ENCODE results near the gene XRCC1. TPM values are rescaled to one million over a fixed set of nuclear protein-coding genes. Genes with fewer than 3 reads are reported as not detected.

XRCC1 gene
- total RNA-seq, 2 experiments from 2014 or later = 27.2 to 35.9 TPM

DNA sequence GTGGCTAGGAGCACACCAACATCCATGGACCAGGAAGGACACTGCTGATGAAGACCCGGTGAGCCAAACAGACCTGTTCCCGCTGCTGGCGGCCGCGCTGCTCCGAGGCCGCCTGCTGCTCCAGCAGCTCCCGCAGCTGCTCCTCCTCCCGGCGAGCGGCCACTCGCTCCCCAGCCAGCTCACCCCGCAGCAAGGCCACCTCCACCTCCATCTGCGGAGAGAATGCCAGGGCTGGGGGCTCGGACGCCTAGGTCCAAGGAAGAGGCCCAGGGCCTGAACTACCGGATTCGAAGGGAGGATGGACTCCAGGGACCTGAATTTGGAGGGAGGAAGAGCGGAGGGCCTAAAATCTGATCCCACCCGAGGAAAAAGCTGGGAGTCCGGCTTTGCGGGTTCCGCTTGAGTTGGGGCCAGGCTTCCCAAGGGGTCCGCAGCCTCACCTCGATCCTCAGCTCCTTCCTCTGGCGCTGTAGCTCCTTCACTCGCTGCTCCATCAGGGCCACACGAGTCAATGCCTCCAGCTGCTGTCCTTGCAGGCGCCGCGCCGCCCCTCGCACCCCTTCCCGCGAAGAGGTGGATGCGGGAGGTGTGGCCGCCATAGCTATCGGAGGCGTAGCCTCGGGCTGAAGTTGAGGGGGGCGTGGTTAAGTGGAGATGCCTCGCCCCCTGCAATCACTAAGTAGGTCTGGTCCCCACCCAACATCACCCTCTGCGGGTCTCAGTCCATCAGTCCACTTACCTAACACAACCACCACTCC is 73.5 kb downstream of the XRCC1 start:
- Histone ChIP-seq H3K9me3 (ENCODE audit: low read length) (no peaks in the 10 kb centered on the region), H3K4me1 (ENCODE audit: insufficient read depth, low read length, poor library complexity, severe bottlenecking) (peaks cover 16% of the 10 kb centered on the region), H3K27ac (ENCODE audit: low read depth, low read length, poor library complexity, severe bottlenecking) (no peak overlapping the region), H3K79me2 (ENCODE audit: insufficient read depth, low read depth, low read length) (no peaks in the 10 kb centered on the region), H3K4me3 (ENCODE audit: low read depth, low read length, poor library complexity, severe bottlenecking) (no peak overlapping the region), H4K20me1 (ENCODE audit: insufficient read depth, low read length) (no peaks in the 10 kb centered on the region), H3K9me2 (ENCODE audit: insufficient read depth, low read length) (no peaks in the 10 kb centered on the region), H2AFZ (ENCODE audit: low read length) (no peak overlapping the region), H3K36me3 (ENCODE audit: insufficient read depth, low read length) (no peaks in the 10 kb centered on the region), H3K4me2 (ENCODE audit: low read length) (no peak overlapping the region)
- TF ChIP-seq, protein P1, sequence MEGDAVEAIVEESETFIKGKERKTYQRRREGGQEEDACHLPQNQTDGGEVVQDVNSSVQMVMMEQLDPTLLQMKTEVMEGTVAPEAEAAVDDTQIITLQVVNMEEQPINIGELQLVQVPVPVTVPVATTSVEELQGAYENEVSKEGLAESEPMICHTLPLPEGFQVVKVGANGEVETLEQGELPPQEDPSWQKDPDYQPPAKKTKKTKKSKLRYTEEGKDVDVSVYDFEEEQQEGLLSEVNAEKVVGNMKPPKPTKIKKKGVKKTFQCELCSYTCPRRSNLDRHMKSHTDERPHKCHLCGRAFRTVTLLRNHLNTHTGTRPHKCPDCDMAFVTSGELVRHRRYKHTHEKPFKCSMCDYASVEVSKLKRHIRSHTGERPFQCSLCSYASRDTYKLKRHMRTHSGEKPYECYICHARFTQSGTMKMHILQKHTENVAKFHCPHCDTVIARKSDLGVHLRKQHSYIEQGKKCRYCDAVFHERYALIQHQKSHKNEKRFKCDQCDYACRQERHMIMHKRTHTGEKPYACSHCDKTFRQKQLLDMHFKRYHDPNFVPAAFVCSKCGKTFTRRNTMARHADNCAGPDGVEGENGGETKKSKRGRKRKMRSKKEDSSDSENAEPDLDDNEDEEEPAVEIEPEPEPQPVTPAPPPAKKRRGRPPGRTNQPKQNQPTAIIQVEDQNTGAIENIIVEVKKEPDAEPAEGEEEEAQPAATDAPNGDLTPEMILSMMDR (conservative IDR thresholded peaks at IDR 0.05; ENCODE audit: low read length) = no peak
- no peak for TF ChIP-seq EZH2phosphoT487 (IDR thresholded peaks at IDR 0.05; ENCODE audit: borderline replicate concordance, low read depth, low read length)
- DNase-seq (ENCODE audit: low spot score) = no peak
- ChIA-PET POLR2A (interaction anchor here (0.5 to 0.6 kb wide), 2 partner anchors 32 to 711 kb away, joined by 3 read pairs; no protein-coding TSS in a partner anchor), CTCF (ENCODE audit: unreplicated experiment) (interaction anchor here (0.9 kb wide), 1 partner anchor 38 kb away, joined by 10 read pairs; no protein-coding TSS in a partner anchor)
- intact Hi-C loops (cut with micrococcal nuclease; ENCODE audit: unreplicated experiment) = no loop called here
- BruUV-seq (replicated peaks) = no TSS peak

DNA sequence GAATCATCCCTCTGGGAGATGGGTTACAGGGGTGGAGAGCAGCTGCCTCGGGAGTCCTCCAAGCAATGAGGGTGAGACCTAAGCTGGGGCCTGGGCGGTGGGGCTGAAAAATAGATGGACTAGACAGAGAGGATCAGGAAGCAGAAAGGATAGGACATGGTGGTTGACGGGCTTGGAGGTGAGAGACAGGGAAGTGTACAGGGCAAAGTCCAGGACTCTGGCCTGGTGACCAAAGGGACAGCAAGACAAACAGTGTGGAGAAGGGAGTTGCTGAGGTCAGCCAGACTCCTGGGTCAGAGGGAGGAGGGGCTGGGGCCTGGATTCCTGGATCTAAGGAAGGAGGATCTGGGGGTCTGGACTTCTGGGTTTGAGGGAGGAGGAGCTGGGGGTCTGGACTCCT is 76.3 kb downstream of the XRCC1 start:
- no peak overlapping the region for H3K4me3 ChIP-seq (ENCODE audit: low read depth, low read length, poor library complexity, severe bottlenecking)
- no peak for DNase-seq (ENCODE audit: low spot score)
- no peak overlapping the region for H3K4me2 ChIP-seq (ENCODE audit: low read length)
- H3K27ac ChIP-seq (ENCODE audit: low read depth, low read length, poor library complexity, severe bottlenecking) = no peak overlapping the region
- no peak for TF ChIP-seq EZH2phosphoT487 (IDR thresholded peaks at IDR 0.05; ENCODE audit: borderline replicate concordance, low read depth, low read length)
- TF ChIP-seq, protein P1 (conservative IDR thresholded peaks at IDR 0.05; ENCODE audit: low read length) = no peak
- H4K20me1 ChIP-seq (ENCODE audit: insufficient read depth, low read length) = no peaks in the 10 kb centered on the region
- H3K9me3 ChIP-seq (ENCODE audit: low read length) = no peaks in the 10 kb centered on the region
- no peak overlapping the region for H2AFZ ChIP-seq (ENCODE audit: low read length)
- no TSS peak for BruUV-seq (replicated peaks)
- no peaks in the 10 kb centered on the region for H3K79me2 ChIP-seq (ENCODE audit: insufficient read depth, low read depth, low read length)
- intact Hi-C loops (cut with micrococcal nuclease; ENCODE audit: unreplicated experiment) = no loop called here
- POLR2A ChIA-PET = no interaction called here
- H3K9me2 ChIP-seq (ENCODE audit: insufficient read depth, low read length) = no peaks in the 10 kb centered on the region
- peaks cover 6% of the 10 kb centered on the region for H3K4me1 ChIP-seq (ENCODE audit: insufficient read depth, low read length, poor library complexity, severe bottlenecking)
- CTCF ChIA-PET (ENCODE audit: unreplicated experiment) = no interaction called here
- H3K36me3 ChIP-seq (ENCODE audit: insufficient read depth, low read length) = no peaks in the 10 kb centered on the region

DNA sequence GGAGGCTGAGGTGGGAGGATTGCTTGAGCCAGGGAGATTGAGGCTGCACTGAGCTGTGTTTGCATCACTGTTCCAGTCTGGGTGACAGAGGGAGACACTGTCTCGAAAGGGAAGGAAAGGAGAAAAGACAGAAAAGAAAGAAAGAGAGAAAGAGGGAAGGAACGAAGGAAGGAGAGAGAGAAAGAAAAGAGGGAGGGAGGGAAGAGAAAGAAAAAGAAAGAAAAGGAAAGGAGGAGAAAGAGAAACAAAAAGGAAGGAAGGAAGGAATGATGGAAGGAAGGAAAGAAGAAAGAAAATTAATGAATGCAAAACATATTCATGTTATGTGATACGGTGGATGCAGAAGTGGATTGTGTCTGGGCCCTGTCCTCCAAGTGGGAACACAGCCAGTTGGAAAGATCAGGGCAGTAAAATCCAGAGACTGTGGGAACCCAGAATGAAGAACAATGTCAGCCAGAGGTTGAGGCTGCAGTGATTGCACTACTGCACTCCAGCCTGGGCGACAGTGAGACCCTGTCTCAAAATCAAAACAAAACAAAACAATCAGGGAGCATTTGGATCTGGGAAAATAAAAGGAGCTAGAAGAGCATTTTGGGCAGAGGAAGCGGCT is 77.0 kb downstream of the XRCC1 start:
- no peak for DNase-seq (ENCODE audit: low spot score)
- CTCF ChIA-PET (ENCODE audit: unreplicated experiment) = no interaction called here
- Histone ChIP-seq H3K4me2 (ENCODE audit: low read length) (no peak overlapping the region), H3K27ac (ENCODE audit: low read depth, low read length, poor library complexity, severe bottlenecking) (no peak overlapping the region), H3K9me2 (ENCODE audit: insufficient read depth, low read length) (no peaks in the 10 kb centered on the region), H2AFZ (ENCODE audit: low read length) (no peak overlapping the region), H3K4me1 (ENCODE audit: insufficient read depth, low read length, poor library complexity, severe bottlenecking) (peaks cover 3% of the 10 kb centered on the region), H4K20me1 (ENCODE audit: insufficient read depth, low read length) (no peaks in the 10 kb centered on the region), H3K79me2 (ENCODE audit: insufficient read depth, low read depth, low read length) (no peaks in the 10 kb centered on the region), H3K9me3 (ENCODE audit: low read length) (no peaks in the 10 kb centered on the region), H3K36me3 (ENCODE audit: insufficient read depth, low read length) (no peaks in the 10 kb centered on the region), H3K4me3 (ENCODE audit: low read depth, low read length, poor library complexity, severe bottlenecking) (no peak overlapping the region)
- TF ChIP-seq EZH2phosphoT487 (IDR thresholded peaks at IDR 0.05; ENCODE audit: borderline replicate concordance, low read depth, low read length) = no peak
- TF ChIP-seq, protein P1 (conservative IDR thresholded peaks at IDR 0.05; ENCODE audit: low read length) = no peak
- POLR2A ChIA-PET = no interaction called here
- no TSS peak for BruUV-seq (replicated peaks)
- intact Hi-C loops (cut with micrococcal nuclease; ENCODE audit: unreplicated experiment) = no loop called here

Measured in OCI-LY7 (cell line).